Activated T-cell treated with anti-CD3 and anti-CD28 coated beads, Interleukin-2, amount 50 U/mL, for 24 hours (primary cell): Measurements from ENCODE around the gene ASPHD1.
"Not testable (repeated sequence)": the region's sequence is repeated elsewhere in the genome, so short reads cannot be mapped to it uniquely, and the experiment has no call there.

Experiments used
- DNase-seq: peaks from one replicate; pipeline ENCODE4 v3.0.0-alpha.2; 2020
- H3K27ac Mint-ChIP-seq: 2 replicates; pipeline ENCODE4 v1.8.0; 2020; ENCODE audit warnings: mild to moderate bottlenecking, mixed read lengths
- H3K27me3 Mint-ChIP-seq: 2 replicates; pipeline ENCODE4 v1.8.0; 2020; ENCODE audit warnings: mixed read lengths
- H3K36me3 Mint-ChIP-seq: 2 replicates; pipeline ENCODE4 v1.8.0; 2020; ENCODE audit warnings: low read depth, mixed read lengths
- H3K4me1 Mint-ChIP-seq: 2 replicates; pipeline ENCODE4 v1.8.0; 2020; ENCODE audit warnings: low read depth, mixed read lengths
- H3K4me3 Mint-ChIP-seq: 2 replicates; pipeline ENCODE4 v1.8.0; 2020; ENCODE audit warnings: mild to moderate bottlenecking, moderate library complexity, mixed read lengths
- H3K9me3 Mint-ChIP-seq: 2 replicates; pipeline ENCODE4 v1.8.0; 2020; ENCODE audit warnings: mixed read lengths

The ASPHD1 gene

DNA sequence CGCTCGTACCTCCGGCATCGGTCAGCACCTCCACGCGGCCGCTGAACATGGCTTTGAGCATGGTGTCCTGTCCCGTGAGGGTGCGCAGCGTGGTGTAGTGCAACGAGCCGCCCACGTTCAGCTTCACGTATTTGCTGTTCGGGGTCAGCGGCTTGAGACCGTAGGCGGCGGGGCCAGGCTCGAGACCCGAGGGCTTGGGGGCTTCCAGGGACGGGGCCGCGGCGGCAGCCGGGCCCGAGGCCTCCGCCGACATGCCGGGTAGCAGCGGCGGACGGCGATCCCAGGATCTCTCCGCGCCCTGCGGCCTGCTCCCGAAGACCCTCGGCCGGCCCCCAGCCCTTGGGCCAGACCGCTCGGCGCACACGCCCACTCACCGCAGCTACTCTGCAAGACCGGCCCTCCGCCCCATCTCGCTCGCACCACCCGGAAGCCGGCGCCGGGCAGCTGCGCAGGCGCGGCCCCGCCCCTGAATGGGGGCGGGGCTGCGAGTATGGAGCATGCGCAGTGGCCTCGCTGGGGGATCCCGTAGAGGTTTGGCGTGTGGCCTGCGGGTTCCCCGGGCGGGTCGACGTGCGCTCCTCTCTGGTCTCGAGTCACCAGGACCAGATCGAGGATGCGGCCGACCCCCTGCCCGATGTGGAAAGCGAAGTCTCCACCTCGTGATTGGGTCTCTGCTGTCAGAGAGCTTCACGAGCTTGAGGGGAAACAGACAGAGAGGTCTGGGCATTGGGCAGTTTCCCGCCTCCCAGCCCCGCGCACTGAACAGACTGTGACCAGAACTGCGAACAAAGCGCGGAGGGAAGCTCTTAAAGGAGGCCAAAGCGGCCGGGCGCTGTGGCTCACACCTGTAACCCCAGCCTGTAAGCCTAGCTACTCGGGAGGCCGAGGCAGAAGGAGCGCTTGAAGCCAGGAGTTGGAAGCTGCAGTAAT is 25.8 kb downstream of the ASPHD1 start, which contains the start of gene KCTD13:
KCTD13 (minus strand) TSS at position 446 of the 930 bp plus-strand sequence; CDS start at position 253, 193 bp downstream.
- peak; percentile 99 for DNase-seq
- Mint-ChIP-seq H3K36me3 (peaks cover 43% of the 10 kb centered on the region), H3K9me3 (no peaks in the 10 kb centered on the region), H3K27me3 (no peaks in the 10 kb centered on the region), H3K4me3 (peak within 1 kb of the TSS; percentile 89), H3K27ac (peak within 1 kb of the TSS; percentile 97), H3K4me1 (peaks cover 37% of the 10 kb centered on the region)

DNA sequence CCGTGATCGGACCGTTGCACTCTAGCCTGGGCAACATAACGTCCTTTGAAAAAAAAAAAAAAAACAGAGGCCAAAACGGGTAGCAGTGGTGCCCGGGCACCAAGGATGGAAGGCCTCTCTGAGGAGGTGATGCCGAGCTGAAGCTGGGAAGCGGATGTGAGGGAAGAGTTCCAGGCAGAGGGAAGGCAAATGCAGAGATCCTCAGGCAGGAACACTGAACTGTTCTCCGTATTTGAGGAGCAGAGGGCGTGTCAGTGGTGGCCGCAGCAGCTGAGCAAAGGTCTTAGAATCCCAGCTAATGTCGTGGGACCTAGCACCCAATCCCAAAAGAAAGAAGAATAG is 26.4 kb downstream of the ASPHD1 start:
- DNase-seq, result no peak
- peaks cover 37% of the 10 kb centered on the region for H3K36me3 Mint-ChIP-seq
- peak overlapping the region; percentile 89 for H3K4me3 Mint-ChIP-seq
- no peaks in the 10 kb centered on the region for H3K9me3 Mint-ChIP-seq
- peak overlapping the region; percentile 97 for H3K27ac Mint-ChIP-seq
- H3K27me3 Mint-ChIP-seq, result no peaks in the 10 kb centered on the region
- H3K4me1 Mint-ChIP-seq, result peaks cover 35% of the 10 kb centered on the region

DNA sequence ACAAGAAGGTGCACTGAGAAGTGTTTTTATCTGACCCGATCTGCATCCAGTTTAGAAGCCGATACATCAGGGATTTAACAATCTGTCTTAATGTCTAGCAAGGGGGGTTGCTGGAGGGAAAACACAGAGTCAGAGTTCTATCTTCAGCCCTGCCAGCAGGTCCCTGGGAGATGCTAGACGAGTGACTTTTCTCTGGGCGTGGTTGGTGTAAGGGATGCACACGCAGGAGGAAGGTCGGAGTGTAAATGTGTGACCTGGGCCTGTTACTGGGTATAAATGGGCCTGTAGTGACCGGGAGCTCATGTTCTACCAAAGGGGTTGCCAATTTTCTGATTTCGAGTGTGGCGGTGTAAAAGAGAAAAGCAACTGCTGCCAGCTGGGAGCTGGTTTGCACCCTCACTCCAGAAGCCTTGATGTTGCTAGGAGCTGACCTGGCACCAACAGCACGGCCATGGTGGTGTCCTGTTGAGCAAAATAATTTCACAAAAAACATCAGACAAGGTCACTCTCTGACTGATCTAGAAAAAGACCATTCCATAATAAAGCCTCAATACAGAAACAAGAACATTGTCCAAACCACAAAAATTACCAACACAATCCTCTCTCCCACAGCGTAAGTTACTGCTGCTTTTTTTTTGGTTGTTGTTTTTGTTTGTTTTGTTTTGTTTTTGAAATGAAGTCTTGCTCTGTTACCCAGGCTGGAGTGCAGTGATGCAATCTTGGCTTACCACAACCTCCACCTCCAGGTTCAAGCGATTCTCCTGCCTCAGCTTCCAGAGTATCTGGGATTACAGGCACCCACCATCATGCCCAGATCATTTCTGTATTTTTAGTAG is 27.0 kb downstream of the ASPHD1 start:
- Mint-ChIP-seq H3K4me3 (peak overlapping the region; percentile 89), H3K27me3 (no peaks in the 10 kb centered on the region), H3K27ac (peak overlapping the region; percentile 97), H3K9me3 (no peaks in the 10 kb centered on the region), H3K4me1 (peaks cover 35% of the 10 kb centered on the region), H3K36me3 (peaks cover 31% of the 10 kb centered on the region)
- no peak for DNase-seq

DNA sequence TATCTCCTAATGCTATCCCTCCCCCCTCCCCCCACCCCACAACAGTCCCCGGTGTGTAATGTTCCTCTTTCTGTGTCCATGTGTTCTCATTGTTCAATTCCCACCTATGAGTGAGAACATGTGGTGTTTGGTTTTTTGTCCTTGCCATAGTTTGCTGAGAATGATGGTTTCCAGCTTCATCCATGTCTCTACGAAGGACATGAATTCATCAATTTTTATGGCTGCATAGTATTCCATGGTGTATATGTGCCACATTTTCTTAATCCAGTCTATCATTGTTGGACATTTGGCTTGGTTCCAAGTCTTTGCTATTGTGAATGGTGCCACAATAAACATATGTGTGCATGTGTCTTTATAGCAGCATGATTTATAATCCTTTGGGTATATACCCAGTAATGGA is 31.5 kb downstream of the ASPHD1 start:
- H3K27ac Mint-ChIP-seq, H3K36me3 Mint-ChIP-seq, H3K27me3 Mint-ChIP-seq, DNase-seq, H3K9me3 Mint-ChIP-seq, H3K4me1 Mint-ChIP-seq, H3K4me3 Mint-ChIP-seq: not testable (repeated sequence)

DNA sequence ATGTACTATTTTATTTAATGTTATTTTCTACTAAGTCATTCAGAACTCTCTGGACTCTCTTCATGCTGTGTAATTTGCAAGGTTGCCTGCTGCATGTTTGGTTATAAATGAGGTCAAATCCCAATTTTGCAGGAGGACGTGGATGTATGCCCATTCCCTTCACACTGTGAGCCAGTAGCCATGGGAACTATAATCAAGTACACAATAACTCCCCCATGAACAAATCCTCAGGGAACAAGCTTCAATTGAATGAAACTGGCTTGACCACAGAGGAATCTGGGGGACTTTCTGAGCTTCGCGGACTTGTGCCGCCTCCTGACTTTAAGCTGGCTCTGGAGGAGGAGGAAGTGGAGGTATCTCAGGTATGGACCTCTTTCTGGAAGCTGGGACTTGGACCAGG is 40.4 kb downstream of the ASPHD1 start:
- no peaks in the 10 kb centered on the region for H3K9me3 Mint-ChIP-seq
- no peak overlapping the region for H3K27ac Mint-ChIP-seq
- H3K36me3 Mint-ChIP-seq, result no peaks in the 10 kb centered on the region
- no peak overlapping the region for H3K4me3 Mint-ChIP-seq
- DNase-seq, result no peak
- no peaks in the 10 kb centered on the region for H3K27me3 Mint-ChIP-seq
- peaks cover 12% of the 10 kb centered on the region for H3K4me1 Mint-ChIP-seq

DNA sequence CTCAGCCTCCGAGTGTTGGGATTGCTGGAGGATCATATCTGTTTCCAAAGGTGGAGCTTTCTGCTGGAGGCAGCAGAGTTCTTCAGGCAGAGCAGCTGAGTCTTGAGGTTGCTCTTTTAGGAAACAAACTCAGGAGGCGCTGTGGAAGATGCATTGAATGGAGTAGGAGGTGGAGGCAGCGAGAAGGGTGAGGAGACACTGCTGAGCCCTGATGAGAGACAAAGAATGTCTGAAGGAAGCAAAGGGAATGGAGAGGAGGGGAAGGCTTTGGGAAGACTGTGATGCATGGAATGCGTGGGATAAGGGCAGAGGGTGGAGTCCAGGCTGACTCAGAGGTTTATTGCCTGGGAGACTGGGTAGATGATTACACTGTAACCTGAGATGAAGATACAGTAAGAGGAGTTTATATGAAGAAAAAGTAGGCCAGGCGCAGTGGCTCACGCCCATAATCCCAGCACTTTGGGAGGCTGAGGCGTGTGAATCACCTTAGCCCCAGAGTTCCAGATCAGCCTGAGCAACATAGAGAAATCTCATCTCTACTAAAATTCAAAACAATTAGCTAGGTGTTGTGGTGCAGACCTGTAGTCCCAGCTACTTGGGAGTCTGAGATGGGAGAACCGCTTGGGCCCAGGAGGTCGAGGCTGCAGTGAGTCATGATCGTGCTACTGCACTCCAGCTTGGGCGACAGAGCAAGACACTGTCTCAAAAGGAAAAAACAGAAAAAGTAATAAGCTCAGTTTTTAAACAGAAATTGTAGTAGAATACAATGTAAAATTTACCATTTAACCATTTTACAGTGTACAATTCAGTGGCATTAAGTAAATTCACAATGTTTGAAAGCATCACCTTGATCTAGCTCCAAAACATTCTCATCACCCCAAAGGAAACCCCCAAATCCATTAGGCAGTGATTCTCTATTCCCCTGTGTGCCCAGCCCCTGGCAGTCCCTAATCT is 43.8 kb downstream of the ASPHD1 start:
- Mint-ChIP-seq H3K4me1 (peaks cover 12% of the 10 kb centered on the region), H3K9me3 (no peaks in the 10 kb centered on the region), H3K27ac (no peak overlapping the region), H3K4me3 (no peak overlapping the region), H3K36me3 (no peaks in the 10 kb centered on the region), H3K27me3 (no peaks in the 10 kb centered on the region)
- no peak for DNase-seq

DNA sequence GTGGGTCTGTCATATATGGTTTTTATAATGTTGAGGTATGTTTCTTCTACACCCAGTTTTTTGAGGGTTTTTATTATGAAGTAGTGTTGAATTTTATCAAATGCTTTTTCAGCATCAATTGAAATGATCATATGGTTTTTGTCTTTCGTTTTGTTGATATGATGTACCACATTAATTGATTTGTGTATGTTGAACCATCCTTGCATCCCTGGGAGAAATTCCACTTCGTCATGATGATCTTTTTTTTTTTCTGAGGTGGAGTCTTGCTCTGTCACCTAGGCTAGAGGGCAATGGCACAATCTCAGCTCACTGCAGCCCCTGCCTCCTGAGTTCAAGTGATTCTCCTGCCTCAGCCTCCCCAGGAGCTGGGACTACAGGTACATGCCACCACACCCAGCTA is 47.6 kb downstream of the ASPHD1 start:
- H3K4me3 Mint-ChIP-seq, result no peak overlapping the region
- no peak for DNase-seq
- H3K27me3 Mint-ChIP-seq, result no peaks in the 10 kb centered on the region
- H3K36me3 Mint-ChIP-seq, result no peaks in the 10 kb centered on the region
- peaks cover 9% of the 10 kb centered on the region for H3K4me1 Mint-ChIP-seq
- H3K27ac Mint-ChIP-seq, result no peak overlapping the region
- peaks cover 3% of the 10 kb centered on the region for H3K9me3 Mint-ChIP-seq

DNA sequence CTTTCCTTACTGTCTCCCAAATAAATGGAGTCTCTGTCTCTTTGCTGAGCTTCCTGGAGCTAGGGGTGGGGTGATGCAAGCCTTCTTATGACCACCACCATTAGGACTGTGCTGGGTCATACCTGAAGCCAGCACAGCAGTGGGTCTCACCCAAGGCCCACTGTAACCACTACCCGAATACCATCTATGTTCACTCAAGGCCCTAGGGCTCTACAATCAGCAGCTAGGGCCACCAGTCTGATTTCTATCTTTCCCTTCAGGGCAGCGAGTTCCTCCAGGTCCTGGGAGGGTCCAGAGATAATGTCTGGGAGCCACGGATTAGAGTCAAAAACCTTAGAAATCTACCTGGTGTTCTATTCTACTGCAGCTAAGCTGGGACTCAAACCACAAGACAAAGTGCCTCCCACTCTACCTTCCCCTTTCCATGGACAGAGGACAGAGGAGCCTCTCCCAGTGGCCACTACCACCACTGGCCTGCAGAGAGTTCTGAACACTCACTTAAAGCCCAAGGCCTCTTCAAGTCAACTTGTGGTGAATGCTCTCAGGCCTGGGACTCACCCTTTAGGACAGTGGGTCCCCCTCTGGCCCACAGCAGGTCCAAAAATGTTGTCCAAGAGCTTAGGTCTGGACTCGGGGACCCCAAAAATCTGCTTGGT is 50.6 kb downstream of the ASPHD1 start:
- Mint-ChIP-seq H3K4me3 (no peak overlapping the region), H3K4me1 (no peaks in the 10 kb centered on the region), H3K36me3 (no peaks in the 10 kb centered on the region), H3K27ac (no peak overlapping the region), H3K9me3 (peaks cover 3% of the 10 kb centered on the region), H3K27me3 (no peaks in the 10 kb centered on the region)
- no peak for DNase-seq

DNA sequence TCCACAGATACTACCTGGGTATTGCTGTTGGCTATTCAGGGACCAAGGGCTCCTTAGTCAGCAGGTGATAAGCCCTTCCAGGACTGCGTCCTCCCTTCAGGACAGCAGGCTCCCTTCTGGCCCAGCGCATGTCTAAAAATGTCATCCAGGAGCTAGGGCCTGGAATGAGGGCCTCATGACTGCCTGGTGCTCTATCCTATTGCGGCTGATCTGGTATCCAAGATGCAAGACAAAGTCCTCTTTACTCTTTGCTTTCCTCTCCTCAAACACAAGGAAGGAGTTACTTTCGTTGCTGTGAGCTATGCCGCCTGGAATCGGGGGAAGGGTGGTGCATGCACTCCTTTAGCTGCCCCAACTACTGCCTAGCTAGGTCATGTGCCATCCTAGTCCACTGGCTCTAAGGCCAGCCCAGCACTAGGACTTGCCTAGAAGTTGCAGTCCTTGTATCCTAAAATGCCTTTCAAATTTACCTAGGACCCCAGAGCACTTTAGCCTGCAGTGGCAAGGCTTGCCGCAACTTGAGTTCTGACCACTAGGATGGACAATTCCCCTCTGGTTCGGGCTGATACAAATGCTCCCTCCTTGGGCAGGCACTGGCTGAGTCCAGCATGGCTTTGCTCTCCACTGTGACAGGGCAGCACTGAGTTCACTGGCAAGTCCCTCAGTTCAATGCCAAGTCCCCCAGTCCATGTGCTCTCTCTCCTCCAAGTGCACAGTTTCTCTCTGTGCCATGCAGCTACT is 51.5 kb downstream of the ASPHD1 start:
- no peak overlapping the region for H3K4me3 Mint-ChIP-seq
- no peak for DNase-seq
- no peak overlapping the region for H3K27ac Mint-ChIP-seq
- no peaks in the 10 kb centered on the region for H3K27me3 Mint-ChIP-seq
- no peaks in the 10 kb centered on the region for H3K36me3 Mint-ChIP-seq
- H3K4me1 Mint-ChIP-seq, result no peaks in the 10 kb centered on the region
- H3K9me3 Mint-ChIP-seq, result peaks cover 3% of the 10 kb centered on the region
